HG02678 (cell line): Measurements from ENCODE around the gene SENP1.

Experiments
- ATAC-seq: cut with Tn5 transposase; IDR thresholded peaks from one replicate; pipeline ENCODE4 v1.9.1; 2021; ENCODE audit warnings: mild to moderate bottlenecking, moderate library complexity; ENCODE audit not compliant: unreplicated experiment

The SENP1 gene

GRCh38 chr12:48068457-48068856, 37.4 kb downstream of the SENP1 start:
- no peak for ATAC-seq

GRCh38 chr12:48067250-48067938, 38.5 kb downstream of the SENP1 start:
- no peak for ATAC-seq

DNA sequence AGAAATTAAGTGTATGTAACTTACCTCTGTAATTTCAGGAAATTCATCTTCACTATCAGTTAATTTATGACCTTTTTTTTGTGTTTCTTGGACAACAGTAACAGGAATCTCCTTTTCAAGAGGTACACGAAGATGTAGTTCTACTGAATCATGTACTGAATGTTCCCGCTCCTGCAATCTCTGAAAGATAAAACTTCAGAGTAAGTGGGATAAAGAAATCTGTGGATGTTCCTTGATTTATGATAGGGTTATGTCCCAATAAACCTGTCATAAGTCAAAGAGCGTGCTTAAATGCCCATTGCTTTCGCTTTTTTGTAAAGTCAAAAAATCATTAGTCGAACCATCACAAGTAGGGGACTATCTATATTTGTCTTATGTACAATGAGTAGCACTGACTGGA, 40.8 kb downstream of the SENP1 start:
- ATAC-seq, result no peak

DNA sequence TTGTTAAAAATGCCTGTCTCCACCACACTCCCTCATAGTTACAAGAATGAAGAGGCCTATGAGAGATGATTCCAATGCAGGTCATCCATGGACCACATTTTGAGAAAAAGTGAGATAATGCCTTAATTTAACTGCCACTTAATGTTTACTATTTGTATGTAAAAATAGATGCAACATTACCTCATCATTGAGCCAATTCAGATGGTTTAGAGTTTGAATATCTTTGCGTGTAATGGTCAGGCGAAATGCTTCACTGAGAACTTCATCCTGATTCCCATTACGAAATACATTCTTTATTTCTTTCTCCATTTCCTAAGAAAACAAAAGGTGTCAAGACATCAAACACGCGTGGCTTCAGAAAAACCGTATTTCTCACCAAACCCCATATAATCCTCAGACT, 42.3 kb downstream of the SENP1 start:
- no peak for ATAC-seq

- no peak for ATAC-seq
These were observed 43.8 kb downstream of the SENP1 start for GRCh38 chr12:48061938-48062719.

GRCh38 chr12:48060474-48060873, 45.4 kb downstream of the SENP1 start:
- ATAC-seq, result no peak

DNA sequence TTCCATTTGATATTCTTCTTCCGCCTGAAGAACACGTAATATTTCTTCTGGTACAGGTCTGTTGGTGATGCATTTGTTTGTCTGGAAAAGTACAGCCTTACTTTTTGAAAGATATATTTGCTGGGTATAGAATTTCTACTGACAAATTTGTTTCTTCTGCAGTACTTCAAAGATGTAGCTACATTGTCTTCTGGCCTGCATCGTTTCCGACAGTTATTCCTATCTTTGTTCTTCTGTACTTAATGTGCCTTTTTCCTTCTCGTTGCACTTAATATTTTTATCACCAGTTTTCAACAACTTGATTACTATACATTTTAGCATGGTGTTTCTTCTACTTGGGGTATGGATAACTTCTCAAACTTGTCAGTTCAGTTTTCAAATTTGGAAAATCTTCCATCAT, 47.1 kb downstream of the SENP1 start:
- no peak for ATAC-seq

GRCh38 chr12:48054955-48055821, 50.7 kb downstream of the SENP1 start:
- no peak for ATAC-seq

GRCh38 chr12:48053883-48054282, 52.0 kb downstream of the SENP1 start:
- ATAC-seq, result no peak

DNA sequence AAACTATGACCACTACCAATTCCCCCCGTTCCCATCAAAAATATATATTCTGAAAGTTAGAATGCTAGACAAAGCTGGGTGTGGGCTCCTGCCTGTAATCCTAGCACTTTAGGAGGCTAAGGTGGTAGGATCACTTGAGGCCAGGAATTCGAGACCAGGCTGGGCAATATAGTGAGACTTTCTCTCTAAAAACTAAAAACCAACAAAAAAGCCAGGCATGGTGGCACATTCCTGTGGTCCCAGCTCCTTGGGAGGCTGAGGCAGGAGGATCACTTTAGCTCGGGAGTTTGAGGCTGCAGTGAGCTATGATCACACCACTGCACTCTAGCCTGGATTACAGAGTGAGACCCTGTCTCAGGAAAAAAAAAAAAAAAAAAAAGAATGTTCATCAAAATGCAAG, 52.8 kb downstream of the SENP1 start:
- no peak for ATAC-seq

DNA sequence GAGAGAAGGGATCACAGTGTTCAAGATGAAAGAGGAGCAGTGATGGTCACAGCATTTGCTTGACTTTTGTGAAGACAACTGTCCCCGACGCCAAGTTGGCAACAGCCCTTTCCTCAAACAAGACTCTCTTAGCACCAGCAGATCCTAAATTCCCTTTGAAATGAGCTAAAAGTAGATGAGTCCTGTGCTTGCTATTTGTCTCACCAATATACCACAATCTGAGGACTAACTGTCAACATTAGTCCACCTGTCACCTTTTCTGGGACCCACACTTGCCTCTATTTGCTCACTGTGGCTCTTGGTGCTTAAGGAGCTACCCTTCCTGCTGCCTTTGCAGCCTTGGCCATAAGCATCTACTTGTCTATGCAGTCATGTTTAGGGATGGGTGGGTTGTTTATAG, 54.2 kb downstream of the SENP1 start:
- ATAC-seq, result no peak

DNA sequence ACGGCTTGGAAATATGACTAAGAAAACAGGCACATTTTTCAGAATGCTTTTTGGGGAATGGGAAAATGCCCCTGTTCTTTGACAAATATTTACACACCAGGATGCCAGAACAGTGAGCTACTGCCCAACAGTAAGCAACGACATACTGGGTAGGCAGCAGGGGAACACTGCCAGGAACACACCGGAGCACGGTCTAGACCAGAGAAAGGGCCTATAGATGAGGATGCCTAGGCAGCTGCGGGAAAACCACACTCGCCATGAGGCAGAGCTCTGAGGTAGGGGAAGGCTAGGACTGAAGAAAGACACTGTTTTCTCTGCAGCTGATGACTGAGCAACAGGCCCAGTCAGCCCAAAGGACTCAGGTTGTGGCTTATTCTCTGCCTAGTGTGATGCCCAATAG, 55.7 kb downstream of the SENP1 start:
- ATAC-seq, result no peak

GRCh38 chr12:48045965-48046518, 59.8 kb downstream of the SENP1 start:
- no peak for ATAC-seq

- ATAC-seq, result no peak
These were observed 60.6 kb downstream of the SENP1 start for GRCh38 chr12:48045061-48045846.

- no peak for ATAC-seq
These were observed 61.5 kb downstream of the SENP1 start for GRCh38 chr12:48044396-48044795.

GRCh38 chr12:48043771-48044170, 62.1 kb downstream of the SENP1 start:
- ATAC-seq, result no peak

DNA sequence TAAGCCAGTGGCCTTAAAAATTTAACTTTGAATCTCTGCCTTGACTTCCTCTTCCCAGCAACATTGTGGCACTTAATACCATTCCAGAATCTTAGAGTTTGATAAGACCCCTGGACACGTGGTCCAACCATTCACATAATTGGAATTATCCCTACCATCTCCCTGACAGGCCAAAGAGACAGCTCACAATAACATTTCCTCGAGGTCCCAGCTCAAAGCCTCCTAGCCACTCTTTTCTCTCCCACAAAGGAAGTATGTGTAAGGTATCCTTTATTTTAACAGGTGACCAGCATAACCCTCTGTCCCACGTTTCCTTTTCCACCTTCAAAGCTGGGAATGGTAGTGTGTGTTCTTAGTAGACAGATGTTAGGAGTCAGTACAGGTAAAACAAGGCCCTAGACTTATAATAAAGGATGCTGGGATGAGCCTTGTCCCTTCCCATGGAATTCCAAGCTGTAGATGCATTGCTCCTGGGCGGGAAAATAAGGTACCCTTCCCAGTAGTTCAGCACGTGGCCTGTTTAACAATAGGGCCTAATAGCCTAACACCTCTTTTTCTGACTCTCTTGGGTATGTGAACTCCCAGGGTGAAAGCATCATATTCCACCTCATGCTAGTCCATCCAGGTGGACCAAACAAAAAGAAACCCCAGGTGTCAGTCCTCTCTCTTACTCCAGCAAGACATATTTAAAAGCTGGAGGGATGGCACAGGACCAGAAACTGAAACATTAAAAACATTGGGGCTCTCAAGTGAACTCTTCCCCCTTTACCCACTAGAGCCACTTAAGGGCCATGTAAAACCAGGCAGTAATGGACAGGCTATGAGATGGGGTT, 64.1 kb downstream of the SENP1 start:
- no peak for ATAC-seq

- no peak for ATAC-seq
These were observed 65.5 kb downstream of the SENP1 start for GRCh38 chr12:48040354-48040753.

DNA sequence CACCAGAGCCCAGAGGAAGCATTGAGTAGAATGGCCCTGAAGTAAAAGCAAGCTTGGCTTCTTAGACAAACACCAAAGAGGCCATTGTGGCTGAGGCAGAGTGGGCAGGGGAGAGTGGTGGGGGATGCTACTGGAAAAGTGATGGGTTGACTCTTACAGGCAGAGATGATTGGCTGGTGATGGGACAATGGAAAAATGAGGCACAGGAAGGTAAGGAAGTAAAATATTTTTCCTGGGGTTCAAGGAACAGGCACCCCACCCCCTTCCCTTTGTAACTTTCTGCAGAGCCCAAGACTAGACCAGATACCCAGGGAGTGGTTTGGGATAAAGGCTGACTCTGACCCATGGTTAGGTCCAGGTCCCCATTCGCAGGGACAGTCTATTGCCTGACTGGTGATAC, 66.7 kb downstream of the SENP1 start:
- no peak for ATAC-seq

- no peak for ATAC-seq
These were observed 67.8 kb downstream of the SENP1 start for GRCh38 chr12:48038085-48038484.
